Spleen (tissue), 11 donors: ENCODE data around the gene PLAC8. TPM values are rescaled to one million over a fixed set of nuclear protein-coding genes. Genes with fewer than 3 reads are reported as not detected.
A peak's percentile ranks its signal among the peaks of the same experiment; 100 is the strongest.

Source experiments
- DNase-seq: peaks from one replicate; pipeline ENCODE4 v3.0.0-alpha.2; 2020
- H3K27ac ChIP-seq, 8 donors: fragments of 200-600 bp; sonication (generic) in 7 of 8; 1 replicate in 4 of 8; 2 replicates in 4 of 8; pipeline versions ENCODE4 v1.5.0 to v1.8.0; 2016 to 2021; ENCODE audit warnings: inconsistent platforms in 4 of 8, mild to moderate bottlenecking in 4 of 8, moderate library complexity in 1 of 8
- H3K27me3 ChIP-seq, 7 donors: fragments of 200-600 bp; sonication (generic) in 6 of 7; replicated peaks in 1 of 7; 1 replicate in 4 of 7; 2 replicates in 3 of 7; pipeline versions ENCODE4 v1.5.0 to v1.8.0; 2016 to 2021; ENCODE audit warnings: inconsistent platforms in 3 of 7, mild to moderate bottlenecking in 1 of 7
- H3K36me3 ChIP-seq, 6 donors: fragments of 200-600 bp; sonication (generic) in 5 of 6; 1 replicate in 4 of 6; 2 replicates in 2 of 6; pipeline versions ENCODE4 v1.5.0 to v1.8.0; 2016 to 2021; ENCODE audit warnings: inconsistent platforms in 2 of 6
- H3K4me1 ChIP-seq, 6 donors: fragments of 200-600 bp; sonication (generic) in 5 of 6; 1 replicate in 3 of 6; 2 replicates in 3 of 6; pipeline versions ENCODE4 v1.5.0 to v1.8.0; 2016 to 2021; ENCODE audit warnings: inconsistent platforms in 3 of 6
- H3K4me3 ChIP-seq, 8 donors: fragments of 200-600 bp; sonication (generic) in 7 of 8; 1 replicate in 4 of 8; 2 replicates in 4 of 8; pipeline versions ENCODE4 v1.5.0 to v1.8.0; 2016 to 2021; ENCODE audit warnings: inconsistent platforms in 4 of 8, mild to moderate bottlenecking in 4 of 8, moderate library complexity in 2 of 8
- H3K9me3 ChIP-seq, 8 donors: fragments of 200-600 bp; sonication (generic) in 7 of 8; 1 replicate in 4 of 8; 2 replicates in 4 of 8; pipeline versions ENCODE4 v1.5.0 to v1.8.0; 2016 to 2021; ENCODE audit warnings: inconsistent platforms in 4 of 8
- POLR2A ChIP-seq, 3 donors: fragments of 450-650 bp; IDR thresholded peaks; one replicate each; pipeline ENCODE4 v1.5.1; 2017; ENCODE audit warnings: antibody characterized with exemption in 3 of 3, mild to moderate bottlenecking in 1 of 3
- POLR2AphosphoS5 ChIP-seq, 3 donors: sonication (generic); formaldehyde crosslinking; IDR thresholded peaks; one replicate each; pipeline ENCODE4 v1.5.1; 2017; ENCODE audit warnings: antibody characterized with exemption in 3 of 3
- WGBS, 5 donors: extraction: QIAGEN DNeasy Blood & Tissue Kit in 3 of 5; methylation state at CpG; one replicate each; pipeline versions ENCODE4 v1.1.5 to v1.1.7; 2013 to 2018; 5-methylcytosine and 5-hydroxymethylcytosine counted together
- intact Hi-C: fragments of 100-400 bp; cut with DNase I; formaldehyde crosslinking; loops from one replicate; pipeline ENCODE4 v1.15.0; 2023; ENCODE audit warnings: low total_unique reads
- polyA plus RNA-seq, 3 donors: library from polyadenylated mRNA; stranded (reverse); fragments of 200-250 nt; gene quantifications; one replicate each; pipeline ENCODE4 v1.2.1, GENCODE V29; 2013
- total RNA-seq, 7 donors: library from RNA; depleted of rRNA in 3 of 7; stranded (reverse); fragments of >200 nt in 3 of 7; fragmentation: NEBNext Ultra II Directional in 4 of 7; extraction: Animal tissue kit (Norgen Biotek cat#: 25700) in 4 of 7; gene quantifications; one replicate each; pipeline versions ENCODE4 v1.1.0 to v1.2.1, GENCODE V29; 2016 to 2021
- TF ChIP-seq, protein P1 (sequence below), 11 experiments: fragments of 200-600 bp in 7 of 11; fragments of 450-650 bp in 4 of 11; sonication (generic) in 4 of 11; IDR thresholded peaks in 8 of 11; conservative IDR thresholded peaks in 3 of 11; 1 replicate in 7 of 11; 2 replicates in 4 of 11; pipeline versions ENCODE4 v1.4.0 to v1.8.0; 2016 to 2021; ENCODE audit warnings: antibody characterized with exemption in 11 of 11, inconsistent platforms in 4 of 11, mild to moderate bottlenecking in 1 of 11
- donor health status: healthy with polysubstance abuse.
- donor health status: DM: no; HTN: no; CAD: no; lungs with moderate emphysema.
- donor health status: DM: no; HTN: no; CAD: no.
- donor health status: Bipolar disorder and iron deficiency.
- donor health status: healthy.
- donor health status: DM: no; HTN: no; CAD: no.
- donor health status: DM: yes; HTN: yes; CAD: no.

The PLAC8 gene
- total and polyA plus RNA-seq, 10 donors, result 156 to 341 (median 236) TPM

DNA sequence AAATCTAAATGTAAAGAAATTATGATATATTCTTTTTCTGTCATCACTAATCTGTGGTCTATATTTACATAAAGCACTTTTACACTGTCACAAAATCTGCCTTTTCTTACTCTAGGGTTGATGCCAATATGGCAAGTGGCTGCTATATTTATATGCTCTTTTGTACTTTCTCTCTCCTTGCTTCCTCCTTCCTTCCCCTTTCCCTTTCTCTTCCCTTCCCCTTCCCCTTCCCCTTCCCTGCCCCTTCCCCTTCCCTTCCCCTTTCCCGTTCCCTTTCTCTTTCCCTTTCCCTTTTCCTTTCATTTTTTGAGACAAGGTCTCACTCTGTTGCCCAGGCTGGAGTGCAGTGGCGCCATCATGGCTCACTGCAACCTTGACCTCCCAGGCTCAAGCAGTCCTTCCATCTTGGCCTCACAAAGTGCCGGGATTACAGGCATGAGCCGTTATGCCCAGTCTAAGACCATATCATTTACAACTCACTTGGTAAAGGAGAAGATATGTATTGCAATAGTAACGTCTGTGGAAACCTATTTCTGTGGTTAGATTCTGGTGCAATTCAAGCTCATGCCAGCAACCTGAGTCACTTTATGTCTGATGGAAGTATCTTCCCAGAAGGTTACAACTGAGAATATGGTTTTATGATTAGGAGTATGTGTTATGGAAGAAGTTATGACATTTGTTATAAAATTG, 13.9 kb upstream of the PLAC8 start:
- intact Hi-C loops, result no loop called here
- Histone ChIP-seq H3K36me3 (no peaks in the 10 kb centered on the region), H3K27me3 (no peaks in the 10 kb centered on the region), H3K4me3 (no peak overlapping the region), H3K27ac (peak overlapping the region in 4 of 8 donors; percentile 69 to 88 (median 76)), H3K9me3 (peaks cover 0 to 5% (median 0%) of the 10 kb centered on the region in 8 donors), H3K4me1 (peaks cover 4 to 75% (median 38%) of the 10 kb centered on the region in 6 donors)
- TF ChIP-seq POLR2AphosphoS5 (IDR thresholded peaks at IDR 0.05), result no peak
- TF ChIP-seq POLR2A (IDR thresholded peaks at IDR 0.05), result no peak
- TF ChIP-seq, protein P1, sequence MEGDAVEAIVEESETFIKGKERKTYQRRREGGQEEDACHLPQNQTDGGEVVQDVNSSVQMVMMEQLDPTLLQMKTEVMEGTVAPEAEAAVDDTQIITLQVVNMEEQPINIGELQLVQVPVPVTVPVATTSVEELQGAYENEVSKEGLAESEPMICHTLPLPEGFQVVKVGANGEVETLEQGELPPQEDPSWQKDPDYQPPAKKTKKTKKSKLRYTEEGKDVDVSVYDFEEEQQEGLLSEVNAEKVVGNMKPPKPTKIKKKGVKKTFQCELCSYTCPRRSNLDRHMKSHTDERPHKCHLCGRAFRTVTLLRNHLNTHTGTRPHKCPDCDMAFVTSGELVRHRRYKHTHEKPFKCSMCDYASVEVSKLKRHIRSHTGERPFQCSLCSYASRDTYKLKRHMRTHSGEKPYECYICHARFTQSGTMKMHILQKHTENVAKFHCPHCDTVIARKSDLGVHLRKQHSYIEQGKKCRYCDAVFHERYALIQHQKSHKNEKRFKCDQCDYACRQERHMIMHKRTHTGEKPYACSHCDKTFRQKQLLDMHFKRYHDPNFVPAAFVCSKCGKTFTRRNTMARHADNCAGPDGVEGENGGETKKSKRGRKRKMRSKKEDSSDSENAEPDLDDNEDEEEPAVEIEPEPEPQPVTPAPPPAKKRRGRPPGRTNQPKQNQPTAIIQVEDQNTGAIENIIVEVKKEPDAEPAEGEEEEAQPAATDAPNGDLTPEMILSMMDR (IDR thresholded peaks at IDR 0.05 in 8 of 11, conservative IDR thresholded peaks at IDR 0.05 in 3 of 11), result no peak
- no peak for DNase-seq
- 45 to 72% (median 66%) methylated on average over 5 of the region's 5 CpGs for WGBS, 5 donors

DNA sequence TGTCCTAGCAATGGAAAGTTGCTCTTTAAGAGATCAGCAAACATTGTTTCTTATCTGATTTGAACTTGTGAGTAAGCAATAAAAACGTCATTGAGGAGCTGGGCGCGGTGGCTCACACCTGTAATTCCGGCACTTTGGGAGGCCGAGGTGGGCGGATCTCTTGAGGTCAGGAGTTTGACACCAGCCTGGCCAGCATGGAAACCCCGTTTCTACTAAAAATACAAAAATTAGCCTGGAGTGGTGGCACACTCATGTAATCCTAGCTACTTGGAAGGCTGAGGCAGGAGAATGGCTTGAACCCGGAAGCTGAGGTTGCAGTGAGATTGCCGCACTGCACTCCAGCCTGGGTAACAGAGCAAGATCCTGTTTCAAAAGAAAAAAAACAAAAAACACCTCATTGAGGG, 11.2 kb upstream of the PLAC8 start:
- H3K27me3 ChIP-seq, result no peaks in the 10 kb centered on the region
- TF ChIP-seq POLR2A (IDR thresholded peaks at IDR 0.05) (no peak), POLR2AphosphoS5 (IDR thresholded peaks at IDR 0.05) (no peak)
- TF ChIP-seq, protein P1 (IDR thresholded peaks at IDR 0.05 in 8 of 11, conservative IDR thresholded peaks at IDR 0.05 in 3 of 11), result no peak
- 48 to 70% (median 54%) methylated on average over 9 of the region's 9 CpGs for WGBS, 5 donors
- H3K9me3 ChIP-seq, result peaks cover 0 to 5% (median 0%) of the 10 kb centered on the region in 8 donors
- peak; percentile 82 for DNase-seq
- H3K27ac ChIP-seq, result peak overlapping the region in 7 of 8 donors; percentile 50 to 88 (median 75)
- intact Hi-C loops, result no loop called here
- H3K4me3 ChIP-seq, result peak overlapping the region in 1 of 8 donors; percentile 28
- H3K36me3 ChIP-seq, result no peaks in the 10 kb centered on the region
- peaks cover 4 to 72% (median 39%) of the 10 kb centered on the region in 6 donors for H3K4me1 ChIP-seq

DNA sequence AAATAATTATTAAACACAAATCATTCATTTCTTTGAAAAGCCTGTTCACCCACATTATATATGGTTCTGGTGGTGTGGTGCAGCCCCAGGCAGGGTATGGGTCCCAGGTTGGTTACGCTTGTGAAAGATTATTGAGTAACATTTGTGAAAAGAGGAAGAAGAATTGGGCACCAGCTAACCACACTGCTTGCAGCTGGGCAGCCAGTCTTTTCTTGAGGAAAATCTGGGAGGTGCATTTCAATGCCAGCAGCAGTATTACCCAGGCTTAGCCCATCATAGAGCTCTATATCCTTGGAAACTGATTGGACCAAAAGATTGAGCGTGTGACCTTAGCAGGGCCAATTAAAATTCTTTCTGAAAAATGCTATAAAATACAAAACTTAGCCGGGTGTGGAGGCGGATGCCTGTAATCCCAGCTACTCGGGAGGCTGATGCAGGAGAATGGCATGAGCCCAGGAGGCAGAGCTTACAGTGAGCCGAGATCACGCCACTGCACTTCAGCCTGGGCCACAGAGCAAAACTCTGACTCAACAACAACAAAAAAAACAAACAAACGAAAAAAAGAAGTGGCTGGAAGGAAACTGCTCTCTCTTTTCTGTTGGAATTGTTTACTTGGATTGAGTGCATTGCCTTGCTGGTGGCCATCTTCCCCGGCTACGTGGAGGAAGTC, 9.7 kb upstream of the PLAC8 start:
- H3K4me3 ChIP-seq, result peak overlapping the region in 1 of 8 donors; percentile 21
- no peak for DNase-seq
- WGBS, 5 donors, result 50 to 74% (median 53%) methylated on average over 10 of the region's 10 CpGs
- peaks cover 4 to 75% (median 39%) of the 10 kb centered on the region in 6 donors for H3K4me1 ChIP-seq
- peaks cover 0 to 5% (median 0%) of the 10 kb centered on the region in 8 donors for H3K9me3 ChIP-seq
- TF ChIP-seq POLR2A (IDR thresholded peaks at IDR 0.05), result no peak
- peak in 1 of 3 donors; percentile 53 for TF ChIP-seq POLR2AphosphoS5 (IDR thresholded peaks at IDR 0.05)
- TF ChIP-seq, protein P1 (IDR thresholded peaks at IDR 0.05 in 8 of 11, conservative IDR thresholded peaks at IDR 0.05 in 3 of 11), result no peak
- no peaks in the 10 kb centered on the region for H3K27me3 ChIP-seq
- H3K36me3 ChIP-seq, result no peaks in the 10 kb centered on the region
- intact Hi-C loops, result no loop called here
- H3K27ac ChIP-seq, result peak overlapping the region in 7 of 8 donors; percentile 20 to 88 (median 55)

DNA sequence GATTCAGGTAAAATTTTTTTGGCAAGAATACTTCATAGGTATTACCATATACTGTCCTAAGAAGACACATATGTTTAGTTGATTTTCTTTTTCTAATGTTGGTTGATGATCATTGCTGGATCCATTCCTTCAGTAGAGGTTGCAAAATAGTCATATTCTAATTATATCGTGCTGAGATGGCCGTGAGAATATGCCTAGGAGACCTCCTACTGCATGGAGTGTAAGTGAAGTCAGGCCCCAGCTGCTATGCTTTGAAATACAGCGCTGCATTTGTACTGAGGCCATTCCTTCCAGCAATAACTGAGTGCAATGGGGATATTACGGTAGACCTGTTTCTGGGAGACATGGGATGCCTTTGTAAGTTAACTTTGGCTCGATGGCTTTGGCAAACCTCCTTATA, 6.7 kb upstream of the PLAC8 start:
- peaks cover 4 to 75% (median 27%) of the 10 kb centered on the region in 6 donors for H3K4me1 ChIP-seq
- intact Hi-C loops, result no loop called here
- 57 to 90% (median 75%) methylated on average over 5 of the region's 5 CpGs for WGBS, 5 donors

More for the DNA sequence above, 6.7 kb upstream of the PLAC8 start:
- Histone ChIP-seq H3K27ac (no peak overlapping the region), H3K27me3 (no peaks in the 10 kb centered on the region), H3K4me3 (no peak overlapping the region), H3K9me3 (no peaks in the 10 kb centered on the region), H3K36me3 (no peaks in the 10 kb centered on the region)
- TF ChIP-seq POLR2AphosphoS5 (IDR thresholded peaks at IDR 0.05) (no peak), POLR2A (IDR thresholded peaks at IDR 0.05) (no peak)
- TF ChIP-seq, protein P1 (IDR thresholded peaks at IDR 0.05 in 8 of 11, conservative IDR thresholded peaks at IDR 0.05 in 3 of 11), result no peak
- DNase-seq, result no peak
